ENCODE results near the gene DIS3L2. TPM values are rescaled to one million over a fixed set of nuclear protein-coding genes. Genes with fewer than 3 reads are reported as not detected.

The DIS3L2 gene
- total RNA-seq, 1 experiment from 2014 or later: 15.8 TPM

DNA sequence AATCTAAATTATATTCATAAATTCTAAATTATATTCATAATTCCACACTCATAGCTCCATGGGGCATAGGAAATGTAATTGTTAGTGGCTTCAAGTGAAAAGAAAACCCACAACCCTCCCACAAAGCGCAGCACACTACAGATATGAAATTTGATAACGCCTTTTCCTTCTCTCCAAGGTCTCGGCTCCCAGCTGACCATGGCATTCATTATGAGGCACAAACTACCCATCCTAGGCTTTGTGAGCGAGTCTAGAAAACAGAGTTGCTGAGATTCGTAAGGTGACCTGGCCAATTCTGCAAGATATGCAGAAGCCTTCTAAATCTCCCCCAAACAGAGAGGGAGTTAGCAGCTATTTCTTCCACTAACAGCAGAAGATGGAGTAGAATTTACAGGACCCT is 40.7 kb upstream of the DIS3L2 start:
- Histone ChIP-seq H2AFZ (ENCODE audit: low read length) (no peak overlapping the region), H3K79me2 (ENCODE audit: low read length) (no peaks in the 10 kb centered on the region), H3K27ac (ENCODE audit: low read length) (no peak overlapping the region), H3K9me2 (replicated peaks; ENCODE audit: insufficient read depth, low read length) (no peaks in the 10 kb centered on the region), H3K9ac (ENCODE audit: low read length) (no peak overlapping the region), H3K4me3 (ENCODE audit: low read length) (no peak overlapping the region), H3K9me3 (ENCODE audit: low read length) (no peaks in the 10 kb centered on the region), H3K4me1 (ENCODE audit: low read length) (peaks cover 9% of the 10 kb centered on the region), H3K36me3 (ENCODE audit: insufficient read depth, low read length) (no peaks in the 10 kb centered on the region), H3K27me3 (ENCODE audit: low read length) (no peaks in the 10 kb centered on the region), H4K20me1 (ENCODE audit: insufficient read depth, low read depth, low read length) (no peaks in the 10 kb centered on the region), H3K4me2 (ENCODE audit: low read depth, low read length, poor library complexity, severe bottlenecking) (no peak overlapping the region)
- DNase-seq: no peak

DNA sequence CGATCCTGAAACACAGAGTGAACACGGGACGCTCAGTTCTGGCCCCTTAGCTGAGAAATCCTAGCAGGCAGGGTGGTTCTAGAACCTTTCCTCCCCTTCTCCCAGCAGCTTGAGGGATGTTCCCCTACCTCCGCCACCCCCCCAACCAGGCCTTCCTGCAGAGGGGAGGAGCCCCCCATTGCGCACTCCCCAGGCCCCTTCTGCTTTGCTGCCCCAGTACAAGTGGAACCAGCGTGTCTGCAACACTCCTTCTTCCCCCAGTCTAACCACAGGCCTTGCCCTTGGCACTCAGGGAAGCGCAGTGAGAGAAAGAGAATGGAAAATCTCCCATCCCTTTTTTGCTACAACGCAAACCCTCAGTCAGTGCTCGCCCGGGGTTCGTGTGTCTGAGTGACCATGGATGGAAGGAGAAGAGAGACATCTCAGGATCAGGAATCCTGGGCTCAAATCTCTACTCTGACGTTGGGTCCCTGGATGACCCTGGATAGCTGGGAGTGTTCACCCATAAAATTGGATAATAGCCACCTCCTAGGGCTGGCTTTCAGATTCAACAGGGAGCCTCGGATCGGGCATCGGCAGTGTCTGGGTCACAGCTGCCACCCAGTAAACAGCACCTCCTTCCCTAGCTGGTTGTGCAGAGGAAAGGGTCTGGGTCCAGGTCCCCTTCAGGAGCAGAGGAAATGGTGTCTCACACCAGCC is 39.1 kb upstream of the DIS3L2 start:
- H3K4me2 ChIP-seq (ENCODE audit: low read depth, low read length, poor library complexity, severe bottlenecking): no peak overlapping the region
- DNase-seq: no peak
- no peaks in the 10 kb centered on the region for H3K9me2 ChIP-seq (replicated peaks; ENCODE audit: insufficient read depth, low read length)
- H4K20me1 ChIP-seq (ENCODE audit: insufficient read depth, low read depth, low read length): no peaks in the 10 kb centered on the region
- no peaks in the 10 kb centered on the region for H3K36me3 ChIP-seq (ENCODE audit: insufficient read depth, low read length)
- no peaks in the 10 kb centered on the region for H3K79me2 ChIP-seq (ENCODE audit: low read length)
- no peaks in the 10 kb centered on the region for H3K9me3 ChIP-seq (ENCODE audit: low read length)
- H3K4me3 ChIP-seq (ENCODE audit: low read length): no peak overlapping the region
- H3K9ac ChIP-seq (ENCODE audit: low read length): no peak overlapping the region
- H3K27ac ChIP-seq (ENCODE audit: low read length): no peak overlapping the region
- no peak overlapping the region for H2AFZ ChIP-seq (ENCODE audit: low read length)
- no peaks in the 10 kb centered on the region for H3K27me3 ChIP-seq (ENCODE audit: low read length)
- H3K4me1 ChIP-seq (ENCODE audit: low read length): peaks cover 18% of the 10 kb centered on the region

DNA sequence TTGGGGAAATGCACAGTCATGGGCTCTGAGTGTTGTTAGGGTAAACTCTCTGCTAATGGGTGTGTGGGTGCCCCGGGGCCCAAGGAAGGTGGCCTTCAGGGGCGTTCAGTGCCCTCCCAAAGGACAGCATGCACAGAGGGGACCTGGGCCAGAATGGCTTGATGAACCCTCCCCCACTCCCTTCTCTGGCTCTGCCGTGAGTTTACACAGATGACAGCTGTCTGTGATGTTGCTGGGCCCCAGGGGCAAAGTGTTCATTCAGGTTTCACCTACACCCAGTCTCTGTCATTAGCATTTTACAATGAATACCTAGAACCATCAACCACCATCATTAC is 38.5 kb upstream of the DIS3L2 start:
- no peak for DNase-seq
- H3K27me3 ChIP-seq (ENCODE audit: low read length): no peaks in the 10 kb centered on the region
- no peaks in the 10 kb centered on the region for H3K9me3 ChIP-seq (ENCODE audit: low read length)
- no peak overlapping the region for H3K27ac ChIP-seq (ENCODE audit: low read length)
- no peaks in the 10 kb centered on the region for H3K36me3 ChIP-seq (ENCODE audit: insufficient read depth, low read length)
- no peaks in the 10 kb centered on the region for H3K9me2 ChIP-seq (replicated peaks; ENCODE audit: insufficient read depth, low read length)
- H3K79me2 ChIP-seq (ENCODE audit: low read length): no peaks in the 10 kb centered on the region
- peaks cover 18% of the 10 kb centered on the region for H3K4me1 ChIP-seq (ENCODE audit: low read length)
- no peak overlapping the region for H3K9ac ChIP-seq (ENCODE audit: low read length)
- no peaks in the 10 kb centered on the region for H4K20me1 ChIP-seq (ENCODE audit: insufficient read depth, low read depth, low read length)
- no peak overlapping the region for H3K4me2 ChIP-seq (ENCODE audit: low read depth, low read length, poor library complexity, severe bottlenecking)
- no peak overlapping the region for H3K4me3 ChIP-seq (ENCODE audit: low read length)
- H2AFZ ChIP-seq (ENCODE audit: low read length): no peak overlapping the region

DNA sequence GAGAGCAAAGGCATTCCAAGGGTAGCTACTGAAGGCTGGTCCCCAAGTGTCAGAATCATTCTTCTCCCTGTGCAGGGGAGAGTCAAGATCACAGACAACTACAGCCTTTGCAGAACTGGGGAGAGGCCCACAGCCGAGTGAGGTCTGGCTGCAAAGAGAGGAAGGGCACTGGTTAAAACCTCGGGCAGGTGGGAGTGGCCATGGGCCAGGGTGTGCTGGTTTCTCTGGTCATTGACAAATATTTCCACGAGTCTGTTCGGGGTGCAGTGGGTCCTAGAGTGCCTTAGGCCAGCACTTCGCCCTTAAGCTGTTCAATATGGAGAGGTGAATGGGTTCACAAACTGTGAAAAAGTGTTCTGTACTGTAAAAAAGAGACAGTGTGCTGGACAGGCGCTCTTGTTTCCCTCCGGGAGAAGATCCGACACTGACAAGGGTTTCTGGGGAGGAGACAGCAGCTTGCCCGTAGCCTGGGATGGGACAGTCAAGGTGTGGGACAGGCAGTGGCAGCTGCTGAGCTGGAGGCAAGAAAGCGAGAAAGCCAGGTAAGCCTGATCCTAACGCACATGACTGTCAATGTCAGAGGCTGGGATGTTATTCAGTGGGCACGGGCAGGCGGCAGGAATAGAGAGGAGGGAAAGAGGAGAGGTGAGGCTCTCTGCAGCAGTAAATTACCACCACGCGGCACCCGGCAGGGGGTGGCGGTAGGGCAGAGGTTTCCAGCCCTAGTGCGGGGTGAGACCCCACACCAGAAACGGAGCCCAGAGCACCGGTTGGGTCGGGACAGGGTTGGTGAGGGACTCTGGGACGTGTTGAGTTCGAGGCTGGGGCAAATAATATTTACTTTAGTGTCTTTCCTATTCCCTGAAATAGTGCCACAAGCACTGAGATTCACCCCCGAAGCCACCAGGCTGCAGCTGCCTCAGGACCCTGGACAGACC is 37.3 kb upstream of the DIS3L2 start:
- H3K9ac ChIP-seq (ENCODE audit: low read length): no peak overlapping the region
- no peak overlapping the region for H3K4me2 ChIP-seq (ENCODE audit: low read depth, low read length, poor library complexity, severe bottlenecking)
- peaks cover 18% of the 10 kb centered on the region for H3K4me1 ChIP-seq (ENCODE audit: low read length)
- no peak overlapping the region for H2AFZ ChIP-seq (ENCODE audit: low read length)
- H4K20me1 ChIP-seq (ENCODE audit: insufficient read depth, low read depth, low read length): no peaks in the 10 kb centered on the region
- no peaks in the 10 kb centered on the region for H3K9me2 ChIP-seq (replicated peaks; ENCODE audit: insufficient read depth, low read length)
- H3K27me3 ChIP-seq (ENCODE audit: low read length): no peaks in the 10 kb centered on the region
- DNase-seq: no peak
- H3K27ac ChIP-seq (ENCODE audit: low read length): no peak overlapping the region
- no peak overlapping the region for H3K4me3 ChIP-seq (ENCODE audit: low read length)
- no peaks in the 10 kb centered on the region for H3K9me3 ChIP-seq (ENCODE audit: low read length)
- H3K36me3 ChIP-seq (ENCODE audit: insufficient read depth, low read length): no peaks in the 10 kb centered on the region
- no peaks in the 10 kb centered on the region for H3K79me2 ChIP-seq (ENCODE audit: low read length)

DNA sequence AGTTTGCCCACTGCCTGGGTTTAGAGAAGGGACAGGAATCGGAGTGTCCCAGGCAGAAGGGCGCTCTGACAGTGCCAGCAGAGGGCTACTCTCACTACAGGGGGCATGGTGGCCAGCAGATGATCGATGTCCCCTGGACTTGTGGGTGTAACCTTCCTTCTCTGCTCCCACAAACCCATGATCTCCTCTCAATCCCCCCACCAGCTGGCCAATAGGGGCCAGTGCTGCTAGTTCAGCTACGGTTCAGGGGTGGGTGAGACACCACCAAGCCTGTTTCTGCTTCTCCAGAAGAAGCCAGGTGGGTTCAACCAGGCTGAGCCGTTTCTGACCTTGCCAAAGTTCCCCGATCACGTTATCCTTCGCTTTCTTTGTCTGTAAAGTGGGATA is 36.6 kb upstream of the DIS3L2 start:
- no peak overlapping the region for H2AFZ ChIP-seq (ENCODE audit: low read length)
- H3K4me2 ChIP-seq (ENCODE audit: low read depth, low read length, poor library complexity, severe bottlenecking): peak overlapping the region; percentile 75
- H3K9me2 ChIP-seq (replicated peaks; ENCODE audit: insufficient read depth, low read length): no peaks in the 10 kb centered on the region
- no peaks in the 10 kb centered on the region for H3K36me3 ChIP-seq (ENCODE audit: insufficient read depth, low read length)
- H3K9me3 ChIP-seq (ENCODE audit: low read length): no peaks in the 10 kb centered on the region
- peaks cover 24% of the 10 kb centered on the region for H3K4me1 ChIP-seq (ENCODE audit: low read length)
- H3K27ac ChIP-seq (ENCODE audit: low read length): no peak overlapping the region
- no peak for DNase-seq
- no peaks in the 10 kb centered on the region for H3K79me2 ChIP-seq (ENCODE audit: low read length)
- no peak overlapping the region for H3K9ac ChIP-seq (ENCODE audit: low read length)
- no peaks in the 10 kb centered on the region for H3K27me3 ChIP-seq (ENCODE audit: low read length)
- H3K4me3 ChIP-seq (ENCODE audit: low read length): no peak overlapping the region; the same call in 1 of the 2 replicates
- H4K20me1 ChIP-seq (ENCODE audit: insufficient read depth, low read depth, low read length): no peaks in the 10 kb centered on the region

DNA sequence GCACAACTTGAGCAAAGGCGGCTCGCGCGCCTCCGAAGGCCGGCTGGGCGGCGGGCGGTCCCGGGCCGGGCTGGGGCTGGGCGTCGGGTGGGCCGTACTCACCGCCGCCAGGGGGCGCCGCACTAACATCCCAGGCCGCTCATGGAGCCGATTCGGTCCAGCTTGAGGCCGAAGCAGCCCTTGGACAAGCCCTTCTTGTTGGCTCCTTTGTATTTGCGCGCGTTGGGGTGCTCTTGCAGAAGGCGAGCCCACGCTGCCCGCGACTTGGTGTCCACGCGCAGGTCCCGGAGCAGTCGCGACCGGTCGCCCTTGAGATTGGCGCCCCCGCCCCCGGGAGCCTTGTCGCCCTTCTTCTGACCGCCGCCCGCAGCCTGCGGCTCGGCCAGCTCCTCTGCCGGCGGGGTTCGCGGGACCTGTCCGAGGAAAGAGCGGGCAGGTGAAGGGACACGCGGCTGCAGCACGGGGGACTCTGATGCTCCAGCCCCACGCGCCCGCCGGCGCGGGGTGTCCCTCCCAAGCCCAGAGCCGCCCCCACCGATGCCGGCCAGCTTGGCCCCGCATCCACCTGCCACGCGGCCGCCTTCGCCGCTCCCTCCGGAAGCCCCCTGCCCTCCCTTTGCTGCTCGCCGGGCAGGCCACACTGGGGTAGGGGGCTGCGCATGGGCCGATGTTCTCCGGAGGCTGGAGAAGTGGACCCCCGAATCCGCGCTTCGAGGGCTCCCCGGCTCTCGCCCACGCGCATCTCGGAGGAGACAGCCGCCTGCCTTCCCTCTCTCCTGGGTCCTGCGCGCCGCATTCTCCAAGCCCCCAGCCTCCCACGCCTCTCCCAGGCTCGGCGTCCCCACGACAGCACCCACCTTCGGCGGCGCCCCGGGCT is 36.0 kb upstream of the DIS3L2 start:
- Histone ChIP-seq H3K27me3 (ENCODE audit: low read length) (no peaks in the 10 kb centered on the region), H3K4me2 (ENCODE audit: low read depth, low read length, poor library complexity, severe bottlenecking) (peak overlapping the region; percentile 75), H3K4me1 (ENCODE audit: low read length) (peaks cover 31% of the 10 kb centered on the region)

DNA sequence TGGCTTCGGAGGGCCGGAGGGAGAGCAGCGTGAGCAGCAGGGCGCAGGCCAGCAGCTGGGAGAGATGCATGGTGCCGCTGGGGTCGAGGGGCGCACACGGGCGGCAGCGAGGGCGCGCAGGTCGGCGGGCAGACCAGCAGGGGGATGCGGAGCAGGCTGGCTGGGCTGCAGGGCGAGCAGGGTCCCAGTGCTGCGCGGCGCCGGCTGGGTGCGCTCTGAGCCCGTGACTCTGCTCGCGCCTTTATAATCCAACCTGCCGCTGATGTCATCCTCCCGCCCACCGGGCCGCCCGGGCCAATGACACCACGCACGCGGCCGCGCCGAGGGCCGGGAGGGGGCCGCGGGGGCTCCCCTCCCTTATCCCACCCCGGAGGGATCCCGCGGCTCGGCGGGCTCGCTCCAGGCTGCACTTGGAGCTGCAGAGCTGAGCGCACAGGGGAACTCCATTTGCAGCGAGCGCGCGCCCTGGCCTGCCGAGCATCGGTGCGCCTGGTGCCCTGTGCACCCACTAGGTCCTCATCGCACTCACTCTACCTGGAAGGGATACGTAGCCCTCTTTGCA is 35.3 kb upstream of the DIS3L2 start, which contains the start of gene NPPC:
Gene NPPC, minus strand, starts transcription at position 217 of the 562 bp plus-strand sequence. Its CDS starts 147 bp downstream, at position 70.
- 0 out of 2 replicates have a peak within 1 kb of the TSS, but pooled peaks have one; percentile 52 for H2AFZ ChIP-seq (ENCODE audit: low read length)
- H3K36me3 ChIP-seq (ENCODE audit: insufficient read depth, low read length): no peaks in the 10 kb centered on the region
- no peaks in the 10 kb centered on the region for H4K20me1 ChIP-seq (ENCODE audit: insufficient read depth, low read depth, low read length)
- H3K9me2 ChIP-seq (replicated peaks; ENCODE audit: insufficient read depth, low read length): no peaks in the 10 kb centered on the region
- no peaks in the 10 kb centered on the region for H3K27me3 ChIP-seq (ENCODE audit: low read length)
- peak within 1 kb of the TSS; percentile 75 for H3K4me2 ChIP-seq (ENCODE audit: low read depth, low read length, poor library complexity, severe bottlenecking)
- no peaks in the 10 kb centered on the region for H3K9me3 ChIP-seq (ENCODE audit: low read length)
- DNase-seq: peak; percentile 93
- H3K79me2 ChIP-seq (ENCODE audit: low read length): no peaks in the 10 kb centered on the region
- peaks cover 38% of the 10 kb centered on the region for H3K4me1 ChIP-seq (ENCODE audit: low read length)
- peak within 1 kb of the TSS; percentile 35; the same call in 1 of the 2 replicates for H3K9ac ChIP-seq (ENCODE audit: low read length)
- no peak within 1 kb of the TSS for H3K27ac ChIP-seq (ENCODE audit: low read length)
- H3K4me3 ChIP-seq (ENCODE audit: low read length): peak within 1 kb of the TSS; percentile 60

More for the DNA sequence above, 36.0 kb upstream of the DIS3L2 start:
- Histone ChIP-seq H3K27ac (ENCODE audit: low read length) (no peak overlapping the region), H3K4me3 (ENCODE audit: low read length) (peak overlapping the region; percentile 60), H3K9me2 (replicated peaks; ENCODE audit: insufficient read depth, low read length) (no peaks in the 10 kb centered on the region), H2AFZ (ENCODE audit: low read length) (no peak overlapping the region), H3K9ac (ENCODE audit: low read length) (peak overlapping the region; percentile 35; the same call in 1 of the 2 replicates), H3K9me3 (ENCODE audit: low read length) (no peaks in the 10 kb centered on the region), H3K79me2 (ENCODE audit: low read length) (no peaks in the 10 kb centered on the region), H3K36me3 (ENCODE audit: insufficient read depth, low read length) (no peaks in the 10 kb centered on the region), H4K20me1 (ENCODE audit: insufficient read depth, low read depth, low read length) (no peaks in the 10 kb centered on the region)
- peak; percentile 90 for DNase-seq

All from Karpas-422 (cell line).